Measurements from ENCODE around the gene B4GALT3. TPM values are rescaled to one million over a fixed set of nuclear protein-coding genes. Genes with fewer than 3 reads are reported as not detected.

Gene B4GALT3
- total RNA-seq (2022; extraction: Qiagen RNA extraction; ENCODE audit: low read depth), result 22.6 to 27.7 TPM (median 26.3 TPM) in 5 replicates

GRCh38 chr1:161177112-161177935 is at the start of gene B4GALT3:
B4GALT3 (minus strand) TSS chr1:161177507; CDS start chr1:161176060, 1,447 bp downstream.

GRCh38 chr1:161225534-161226319 is 48.4 kb upstream of the B4GALT3 start, which contains the start of gene TOMM40L:
TOMM40L (plus strand) TSS chr1:161226060; CDS start chr1:161226490, 430 bp downstream.

GRCh38 chr1:161215076-161215475 is 37.8 kb upstream of the B4GALT3 start, which contains the start of gene FCER1G:
FCER1G (plus strand) TSS chr1:161215295; CDS start chr1:161215322, 27 bp downstream.

GRCh38 chr1:161201836-161202712 is 24.8 kb upstream of the B4GALT3 start, which contains the start of gene NDUFS2:
NDUFS2 (plus strand) TSS chr1:161202367; CDS start chr1:161202386, 19 bp downstream.

GRCh38 chr1:161198897-161199431 is 21.7 kb upstream of the B4GALT3 start, which contains the start of gene ADAMTS4:
ADAMTS4 (minus strand) TSS chr1:161199054; CDS start chr1:161198627, 427 bp downstream.

GRCh38 chr1:161165742-161166668 is 11.3 kb downstream of the B4GALT3 start, which contains the start of gene PPOX:
PPOX (plus strand) TSS chr1:161166426; CDS start chr1:161166848, 422 bp downstream.

GRCh38 chr1:161159087-161159912 is 18.0 kb downstream of the B4GALT3 start, which contains the start of gene USP21:
USP21 (plus strand) TSS chr1:161159500; CDS start chr1:161160641, 1,141 bp downstream.

GRCh38 chr1:161153682-161154337 is 23.5 kb downstream of the B4GALT3 start, which contains the start of gene UFC1:
UFC1 (plus strand) TSS chr1:161153978; CDS start chr1:161153998, 20 bp downstream.

GRCh38 chr1:161132410-161133219 is 44.7 kb downstream of the B4GALT3 start, which contains the start of gene DEDD:
DEDD (minus strand) TSS chr1:161132667; CDS start chr1:161124462, 8,205 bp downstream.

Other genes starting within 250 kb of the B4GALT3 start
- gene ITLN2, start 222.7 kb downstream of the B4GALT3 start, total RNA-seq (2022; extraction: Qiagen RNA extraction; ENCODE audit: low read depth), result 0.30 to 0.93 TPM (median 0.57 TPM) in 5 replicates
- gene F11R, start 156.4 kb downstream of the B4GALT3 start, total RNA-seq (2022; extraction: Qiagen RNA extraction; ENCODE audit: low read depth), result 46.4 to 85.2 TPM (median 65.9 TPM) in 5 replicates
- 0.22 to 0.33 TPM (median 0.30 TPM) in 4 of 5 replicates, not detected in the other for gene TSTD1, start 138.5 kb downstream of the B4GALT3 start, total RNA-seq (2022; extraction: Qiagen RNA extraction; ENCODE audit: low read depth)
- 49.1 to 56.7 TPM (median 53.8 TPM) in 5 replicates for gene USF1, start 131.5 kb downstream of the B4GALT3 start, total RNA-seq (2022; extraction: Qiagen RNA extraction; ENCODE audit: low read depth)
- gene ARHGAP30, start 107.6 kb downstream of the B4GALT3 start, total RNA-seq (2022; extraction: Qiagen RNA extraction; ENCODE audit: low read depth), result 0.07 to 0.14 TPM (median 0.10 TPM) in 4 of 5 replicates, not detected in the other
- 2.0 to 3.1 TPM (median 2.1 TPM) in 5 replicates for gene NECTIN4, start 87.9 kb downstream of the B4GALT3 start, total RNA-seq (2022; extraction: Qiagen RNA extraction; ENCODE audit: low read depth)
- 1.4 to 2.0 TPM (median 1.6 TPM) in 5 replicates for gene KLHDC9, start 79.1 kb downstream of the B4GALT3 start, total RNA-seq (2022; extraction: Qiagen RNA extraction; ENCODE audit: low read depth)
- gene PFDN2, start 59.5 kb downstream of the B4GALT3 start, total RNA-seq (2022; extraction: Qiagen RNA extraction; ENCODE audit: low read depth), result 103 to 127 TPM (median 108 TPM) in 5 replicates
- gene NIT1, start 59.4 kb downstream of the B4GALT3 start, total RNA-seq (2022; extraction: Qiagen RNA extraction; ENCODE audit: low read depth), result 28.4 to 32.9 TPM (median 30.2 TPM) in 5 replicates
- 26.5 to 32.2 TPM (median 30.1 TPM) in 5 replicates for gene DEDD, start 44.8 kb downstream of the B4GALT3 start, total RNA-seq (2022; extraction: Qiagen RNA extraction; ENCODE audit: low read depth)
- 83.0 to 144 TPM (median 90.5 TPM) in 5 replicates for gene UFC1, start 23.5 kb downstream of the B4GALT3 start, total RNA-seq (2022; extraction: Qiagen RNA extraction; ENCODE audit: low read depth)
- 16.0 to 23.4 TPM (median 21.1 TPM) in 5 replicates for gene USP21, start 18.0 kb downstream of the B4GALT3 start, total RNA-seq (2022; extraction: Qiagen RNA extraction; ENCODE audit: low read depth)
- 13.8 to 17.2 TPM (median 14.6 TPM) in 5 replicates for gene PPOX, start 11.1 kb downstream of the B4GALT3 start, total RNA-seq (2022; extraction: Qiagen RNA extraction; ENCODE audit: low read depth)
- gene ADAMTS4, start 21.5 kb upstream of the B4GALT3 start, total RNA-seq (2022; extraction: Qiagen RNA extraction; ENCODE audit: low read depth), result 0.03 TPM in 1 of 5 replicates, not detected in the others
- 75.9 to 106 TPM (median 84.1 TPM) in 5 replicates for gene NDUFS2, start 24.9 kb upstream of the B4GALT3 start, total RNA-seq (2022; extraction: Qiagen RNA extraction; ENCODE audit: low read depth)
- 0.46 to 0.74 TPM in 2 of 5 replicates, not detected in the others for gene FCER1G, start 37.8 kb upstream of the B4GALT3 start, total RNA-seq (2022; extraction: Qiagen RNA extraction; ENCODE audit: low read depth)
- 3.2 TPM in 1 of 5 replicates, not detected in the others for gene APOA2, start 46.1 kb upstream of the B4GALT3 start, total RNA-seq (2022; extraction: Qiagen RNA extraction; ENCODE audit: low read depth)
- 9.3 to 12.6 TPM (median 11.7 TPM) in 5 replicates for gene TOMM40L, start 48.6 kb upstream of the B4GALT3 start, total RNA-seq (2022; extraction: Qiagen RNA extraction; ENCODE audit: low read depth)
- 0.26 TPM in 1 of 5 replicates, not detected in the others for gene NR1I3, start 60.7 kb upstream of the B4GALT3 start, total RNA-seq (2022; extraction: Qiagen RNA extraction; ENCODE audit: low read depth)
- 0.10 to 0.11 TPM in 2 of 5 replicates, not detected in the others for gene PCP4L1, start 81.2 kb upstream of the B4GALT3 start, total RNA-seq (2022; extraction: Qiagen RNA extraction; ENCODE audit: low read depth)
- gene MPZ, start 132.5 kb upstream of the B4GALT3 start, total RNA-seq (2022; extraction: Qiagen RNA extraction; ENCODE audit: low read depth), result 0.18 to 0.31 TPM (median 0.27 TPM) in 5 replicates
- gene SDHC, start 136.9 kb upstream of the B4GALT3 start, total RNA-seq (2022; extraction: Qiagen RNA extraction; ENCODE audit: low read depth), result 237 to 255 TPM (median 248 TPM) in 5 replicates
- gene CFAP126, start 190.4 kb upstream of the B4GALT3 start, total RNA-seq (2022; extraction: Qiagen RNA extraction; ENCODE audit: low read depth), result 0.21 to 0.61 TPM in 2 of 5 replicates, not detected in the others

All from A549 treated with GW870086 at 1 μM for 4 hours (cell line).